CD14-positive monocyte (primary cell): Measurements from ENCODE around the gene C7orf25. TPM values are rescaled to one million over a fixed set of nuclear protein-coding genes. Genes with fewer than 3 reads are reported as not detected.

Experiments used
- DNase-seq, 3 donors: peaks; one replicate each; pipeline ENCODE4 v3.0.0-alpha.2; 2011 to 2022
- H2AFZ ChIP-seq: 2 replicates; pipeline ENCODE4 v1.6.0; 2012; ENCODE audit warnings: mild to moderate bottlenecking, low read depth, low read length, inconsistent platforms; ENCODE audit not compliant: insufficient read depth, poor library complexity, severe bottlenecking
- H3K27ac ChIP-seq, 2 donors: 1 replicate in 1 of 2; 2 replicates in 1 of 2; pipeline ENCODE4 v1.5.1; 2012 to 2013; ENCODE audit warnings: low read length in 2 of 2, control low read depth in 1 of 2, inconsistent platforms in 1 of 2, low read depth in 1 of 2, mild to moderate bottlenecking in 1 of 2
- H3K27me3 ChIP-seq, 2 donors: one replicate each; pipeline versions ENCODE4 v1.6.0 to v1.6.1; 2011 to 2013; ENCODE audit warnings: low read length in 2 of 2; ENCODE audit not compliant: control insufficient read depth in 2 of 2, insufficient read depth in 2 of 2
- H3K36me3 ChIP-seq, 2 donors: replicated peaks in 1 of 2; 1 replicate in 1 of 2; 2 replicates in 1 of 2; pipeline versions ENCODE4 v1.5.1 to v1.6.1; 2012 to 2013; ENCODE audit warnings: low read length in 2 of 2, control low read depth in 1 of 2, inconsistent platforms in 1 of 2, mild to moderate bottlenecking in 1 of 2; ENCODE audit not compliant: insufficient read depth in 2 of 2, control insufficient read depth in 1 of 2
- H3K4me1 ChIP-seq, 2 donors: 1 replicate in 1 of 2; 2 replicates in 1 of 2; pipeline versions ENCODE4 v1.5.1 to v1.6.1; 2012 to 2013; ENCODE audit warnings: low read length in 2 of 2, control low read depth in 1 of 2, inconsistent platforms in 1 of 2, mild to moderate bottlenecking in 1 of 2, moderate library complexity in 1 of 2; ENCODE audit not compliant: insufficient read depth in 2 of 2, control insufficient read depth in 1 of 2
- H3K4me2 ChIP-seq: replicated peaks from 2 replicates; pipeline ENCODE3; 2012; ENCODE audit warnings: low read length, moderate library complexity, mild to moderate bottlenecking; ENCODE audit not compliant: poor library complexity, severe bottlenecking; ENCODE audit errors: extremely low read depth
- H3K4me3 ChIP-seq, 3 experiments: fragments of 200-600 bp in 1 of 3; sonication (generic) in 1 of 3; replicated peaks in 1 of 3; 1 replicate in 2 of 3; 2 replicates in 1 of 3; pipeline ENCODE4 v1.5.1; 2011 to 2013; ENCODE audit warnings: low read length in 3 of 3, mild to moderate bottlenecking in 3 of 3, control low read depth in 2 of 3, low read depth in 2 of 3, inconsistent platforms in 1 of 3, moderate library complexity in 1 of 3
- H3K79me2 ChIP-seq: 2 replicates; pipeline ENCODE4 v1.6.0; 2012; ENCODE audit warnings: mild to moderate bottlenecking, control low read depth, inconsistent platforms, low read length, moderate library complexity; ENCODE audit not compliant: insufficient read depth
- H3K9ac ChIP-seq: 2 replicates; pipeline ENCODE4 v1.6.0; 2017; ENCODE audit warnings: low read length, mild to moderate bottlenecking; ENCODE audit not compliant: insufficient read depth, poor library complexity, severe bottlenecking
- H3K9me3 ChIP-seq, 2 donors: replicated peaks in 1 of 2; 1 replicate in 1 of 2; 2 replicates in 1 of 2; pipeline versions ENCODE4 v1.5.1 to v1.6.1; 2012 to 2013; ENCODE audit warnings: low read length in 2 of 2, control low read depth in 1 of 2; ENCODE audit not compliant: control insufficient read depth in 1 of 2, insufficient read depth in 1 of 2
- H4K20me1 ChIP-seq: 2 replicates; pipeline ENCODE4 v1.6.0; 2012; ENCODE audit warnings: mild to moderate bottlenecking, low read length, control low read depth, moderate library complexity; ENCODE audit not compliant: insufficient read depth
- H3K27ac Mint-ChIP-seq, 7 donors: one replicate each; pipeline ENCODE4 v1.8.0; 2020; ENCODE audit warnings: mild to moderate bottlenecking in 7 of 7, mixed read lengths in 7 of 7, moderate library complexity in 6 of 7, inconsistent platforms in 2 of 7
- H3K27me3 Mint-ChIP-seq, 3 donors: one replicate each; pipeline ENCODE4 v1.8.0; 2021 to 2022; ENCODE audit warnings: low read depth in 3 of 3, mild to moderate bottlenecking in 3 of 3, mixed read lengths in 3 of 3, moderate library complexity in 3 of 3, inconsistent platforms in 1 of 3
- H3K36me3 Mint-ChIP-seq, 2 donors: one replicate each; pipeline ENCODE4 v1.8.0; 2020; ENCODE audit warnings: mixed read lengths in 2 of 2, inconsistent platforms in 1 of 2, mild to moderate bottlenecking in 1 of 2
- H3K4me1 Mint-ChIP-seq: one replicate; pipeline ENCODE4 v1.8.0; 2020; ENCODE audit warnings: mild to moderate bottlenecking, mixed read lengths
- H3K4me3 Mint-ChIP-seq, 2 donors: one replicate each; pipeline ENCODE4 v1.8.0; 2020; ENCODE audit warnings: mild to moderate bottlenecking in 2 of 2, mixed read lengths in 2 of 2, moderate library complexity in 1 of 2
- H3K9me3 Mint-ChIP-seq, 7 donors: one replicate each; pipeline ENCODE4 v1.8.0; 2020 to 2022; ENCODE audit warnings: mixed read lengths in 7 of 7, mild to moderate bottlenecking in 6 of 7, moderate library complexity in 6 of 7, inconsistent platforms in 2 of 7
- WGBS: methylation state at CpG from one replicate; pipeline ENCODE4 v1.1.5; 2013; ENCODE audit warnings: missing lambda C conversion rate; ENCODE audit not compliant: insufficient coverage; 5-methylcytosine and 5-hydroxymethylcytosine counted together
- intact Hi-C, 2 donors: fragments of 100-400 bp; cut with micrococcal nuclease; formaldehyde crosslinking; loops; one replicate each; pipeline versions ENCODE4 v1.15.0 to v1.15.1; 2023
- polyA plus RNA-seq, 3 donors: library from polyadenylated mRNA; depleted of rRNA in 1 of 3; unstranded in 2 of 3; stranded (reverse) in 1 of 3; fragments of 300-500 nt in 2 of 3; fragments of >200 nt in 1 of 3; fragmentation: Illumina TruSeq in 2 of 3; gene quantifications; 1 replicate in 2 of 3; 2 replicates in 1 of 3; pipeline ENCODE4 v1.2.3, GENCODE V29; 2012 to 2021
- TF ChIP-seq, protein P1 (sequence below): fragments of 200-600 bp; IDR thresholded peaks from one replicate; pipeline ENCODE4 v1.8.0; 2022; ENCODE audit warnings: antibody characterized with exemption, mild to moderate bottlenecking

C7orf25 gene
- polyA plus RNA-seq, 3 donors: 0.96 to 2.6 (median 2.5) TPM

DNA sequence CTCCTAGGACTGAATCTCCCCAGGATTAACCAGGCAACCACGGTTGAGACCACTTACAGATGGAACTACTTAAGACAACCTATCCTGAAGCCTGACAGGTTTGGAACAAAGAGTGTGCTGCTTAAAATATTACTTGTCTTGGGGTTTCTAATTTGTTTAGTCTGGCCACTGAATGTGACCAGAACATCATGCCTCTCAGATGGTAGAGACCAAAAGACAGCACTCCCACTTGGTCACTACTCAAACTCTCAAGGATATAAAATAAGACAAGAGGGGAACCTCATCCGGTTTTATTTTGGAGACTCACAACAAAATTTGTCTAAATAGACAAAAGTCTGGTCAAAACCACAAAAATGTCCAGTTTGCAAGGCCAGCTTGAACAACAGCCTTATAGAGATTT lies 35.7 kb upstream of the C7orf25 start:
- no peak overlapping the region for H3K4me2 ChIP-seq
- no peaks in the 10 kb centered on the region for H3K27me3 ChIP-seq
- H3K9ac ChIP-seq: no peak overlapping the region
- no peak for DNase-seq
- no peak overlapping the region for H2AFZ ChIP-seq
- no peaks in the 10 kb centered on the region for H3K36me3 Mint-ChIP-seq
- H3K27me3 Mint-ChIP-seq: peaks cover 0 to 2% (median 0%) of the 10 kb centered on the region in 3 donors
- H3K4me1 ChIP-seq: peaks cover 0 to 4% of the 10 kb centered on the region in 2 donors
- TF ChIP-seq, protein P1, sequence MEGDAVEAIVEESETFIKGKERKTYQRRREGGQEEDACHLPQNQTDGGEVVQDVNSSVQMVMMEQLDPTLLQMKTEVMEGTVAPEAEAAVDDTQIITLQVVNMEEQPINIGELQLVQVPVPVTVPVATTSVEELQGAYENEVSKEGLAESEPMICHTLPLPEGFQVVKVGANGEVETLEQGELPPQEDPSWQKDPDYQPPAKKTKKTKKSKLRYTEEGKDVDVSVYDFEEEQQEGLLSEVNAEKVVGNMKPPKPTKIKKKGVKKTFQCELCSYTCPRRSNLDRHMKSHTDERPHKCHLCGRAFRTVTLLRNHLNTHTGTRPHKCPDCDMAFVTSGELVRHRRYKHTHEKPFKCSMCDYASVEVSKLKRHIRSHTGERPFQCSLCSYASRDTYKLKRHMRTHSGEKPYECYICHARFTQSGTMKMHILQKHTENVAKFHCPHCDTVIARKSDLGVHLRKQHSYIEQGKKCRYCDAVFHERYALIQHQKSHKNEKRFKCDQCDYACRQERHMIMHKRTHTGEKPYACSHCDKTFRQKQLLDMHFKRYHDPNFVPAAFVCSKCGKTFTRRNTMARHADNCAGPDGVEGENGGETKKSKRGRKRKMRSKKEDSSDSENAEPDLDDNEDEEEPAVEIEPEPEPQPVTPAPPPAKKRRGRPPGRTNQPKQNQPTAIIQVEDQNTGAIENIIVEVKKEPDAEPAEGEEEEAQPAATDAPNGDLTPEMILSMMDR: no peak
- no peak overlapping the region for H3K27ac ChIP-seq
- H3K36me3 ChIP-seq: no peaks in the 10 kb centered on the region
- H3K27ac Mint-ChIP-seq: no peak overlapping the region
- H3K9me3 Mint-ChIP-seq: peaks cover 0 to 8% (median 2%) of the 10 kb centered on the region in 7 donors
- no peak overlapping the region for H3K4me3 Mint-ChIP-seq
- WGBS: no CpG with 5 or more reads among the region's 2 CpGs
- intact Hi-C loops: no loop called here
- H3K79me2 ChIP-seq: no peaks in the 10 kb centered on the region
- H3K9me3 ChIP-seq: no peaks in the 10 kb centered on the region
- peaks cover 10% of the 10 kb centered on the region for H3K4me1 Mint-ChIP-seq
- no peaks in the 10 kb centered on the region for H4K20me1 ChIP-seq
- H3K4me3 ChIP-seq: no peak overlapping the region

- peaks cover 0 to 2% (median 0%) of the 10 kb centered on the region in 3 donors for H3K27me3 Mint-ChIP-seq
- H3K27ac Mint-ChIP-seq: peak overlapping the region in 1 of 7 donors; percentile 32
- H3K36me3 Mint-ChIP-seq: no peaks in the 10 kb centered on the region
- Histone ChIP-seq H4K20me1 (no peaks in the 10 kb centered on the region), H2AFZ (no peak overlapping the region), H3K36me3 (no peaks in the 10 kb centered on the region), H3K9me3 (no peaks in the 10 kb centered on the region), H3K27ac (no peak overlapping the region), H3K27me3 (no peaks in the 10 kb centered on the region), H3K4me1 (peaks cover 0 to 4% of the 10 kb centered on the region in 2 donors), H3K4me3 (no peak overlapping the region), H3K9ac (no peak overlapping the region), H3K79me2 (no peaks in the 10 kb centered on the region), H3K4me2 (no peak overlapping the region)
- H3K4me3 Mint-ChIP-seq: no peak overlapping the region
- TF ChIP-seq, protein P1: no peak
- H3K4me1 Mint-ChIP-seq: peaks cover 10% of the 10 kb centered on the region
- intact Hi-C loops: no loop called here
- H3K9me3 Mint-ChIP-seq: peaks cover 0 to 8% (median 0%) of the 10 kb centered on the region in 7 donors
- DNase-seq: no peak
- no CpG with 5 or more reads among the region's 2 CpGs for WGBS
These were observed 34.7 kb upstream of the C7orf25 start for GRCh38 chr7:42946627-42946950.
